Astrocyte (in vitro differentiated cells and primary cell): ENCODE data around the gene NME7. TPM values are rescaled to one million over a fixed set of nuclear protein-coding genes. Genes with fewer than 3 reads are reported as not detected.

Experiments used
- DNase-seq: peaks from one replicate; pipeline ENCODE4 v3.0.0-alpha.2; 2010; ENCODE audit warnings: low read depth
- FAIRE-seq: peaks from 2 replicates; lab custom pipeline; 2011; peaks lifted over from hg19 to GRCh38; lab: Jason Lieb, UNC
- H2AFZ ChIP-seq: 2 replicates; pipeline ENCODE4 v1.6.0; 2012; ENCODE audit warnings: low read depth, low read length, inconsistent platforms
- H3K27ac ChIP-seq: 2 replicates; pipeline ENCODE4 v1.5.1; 2011; ENCODE audit warnings: low read depth, low read length, inconsistent platforms
- H3K27me3 ChIP-seq: 2 replicates; pipeline ENCODE4 v1.6.0; 2011; ENCODE audit warnings: low read length, inconsistent platforms; ENCODE audit not compliant: insufficient read depth
- H3K36me3 ChIP-seq: 2 replicates; pipeline ENCODE4 v1.5.1; 2011; ENCODE audit warnings: low read length, inconsistent platforms; ENCODE audit not compliant: insufficient read depth
- H3K4me1 ChIP-seq: 2 replicates; pipeline ENCODE4 v1.5.1; 2011; ENCODE audit warnings: low read length, inconsistent platforms; ENCODE audit not compliant: insufficient read depth
- H3K4me2 ChIP-seq: 2 replicates; pipeline ENCODE4 v1.6.0; 2012; ENCODE audit warnings: low read length, inconsistent platforms
- H3K4me3 ChIP-seq: 2 replicates; pipeline ENCODE4 v1.5.1; 2011; ENCODE audit warnings: low read depth, mild to moderate bottlenecking, low read length, inconsistent platforms; ENCODE audit not compliant: insufficient read depth
- H3K79me2 ChIP-seq: 2 replicates; pipeline ENCODE4 v1.6.0; 2012; ENCODE audit warnings: mild to moderate bottlenecking, low read length, inconsistent platforms; ENCODE audit not compliant: insufficient read depth
- H3K9ac ChIP-seq: 2 replicates; pipeline ENCODE4 v1.6.0; 2012; ENCODE audit warnings: mild to moderate bottlenecking, low read length, inconsistent platforms
- H3K9me3 ChIP-seq: 2 replicates; pipeline ENCODE4 v1.5.1; 2012; ENCODE audit warnings: low read depth, mild to moderate bottlenecking, low read length, inconsistent platforms; ENCODE audit not compliant: insufficient read depth
- H4K20me1 ChIP-seq: 2 replicates; pipeline ENCODE4 v1.6.0; 2012; ENCODE audit warnings: low read length, inconsistent platforms; ENCODE audit not compliant: insufficient read depth
- H3K27ac Mint-ChIP-seq: one replicate; pipeline ENCODE4 v1.8.0; 2021; ENCODE audit warnings: mild to moderate bottlenecking, mixed read lengths; ENCODE audit not compliant: unreplicated experiment
- H3K27me3 Mint-ChIP-seq: one replicate; pipeline ENCODE4 v1.8.0; 2021; ENCODE audit warnings: low read depth, mixed read lengths; ENCODE audit not compliant: unreplicated experiment
- H3K36me3 Mint-ChIP-seq: one replicate; pipeline ENCODE4 v1.8.0; 2021; ENCODE audit warnings: low read depth, mixed read lengths; ENCODE audit not compliant: unreplicated experiment
- H3K4me1 Mint-ChIP-seq: one replicate; pipeline ENCODE4 v1.8.0; 2021; ENCODE audit warnings: low read depth, mixed read lengths; ENCODE audit not compliant: unreplicated experiment
- H3K4me3 Mint-ChIP-seq: one replicate; pipeline ENCODE4 v1.8.0; 2021; ENCODE audit warnings: mild to moderate bottlenecking, moderate library complexity, mixed read lengths; ENCODE audit not compliant: unreplicated experiment
- H3K9me3 Mint-ChIP-seq: one replicate; pipeline ENCODE4 v1.8.0; 2021; ENCODE audit warnings: mild to moderate bottlenecking, mixed read lengths; ENCODE audit not compliant: unreplicated experiment
- CTCF ChIP-seq: IDR thresholded peaks from 2 replicates; pipeline ENCODE4 v1.5.1; 2011; ENCODE audit warnings: low read depth, mild to moderate bottlenecking, inconsistent platforms, low read length, moderate library complexity; ENCODE audit not compliant: insufficient read depth
- EZH2 ChIP-seq: IDR thresholded peaks from 2 replicates; pipeline ENCODE4 v1.6.1; 2012; ENCODE audit warnings: mild to moderate bottlenecking, low read length, inconsistent platforms; ENCODE audit not compliant: insufficient read depth
- total RNA-seq: library from RNA; stranded (reverse); gene quantifications from 2 replicates; pipeline ENCODE4 v1.2.1, GENCODE V29; 2021

Gene NME7
- total RNA-seq, 1 donor from 2014 or later = 21.2 TPM

GRCh38 chr1:169175461-169175860 is 192.1 kb downstream of the NME7 start:
- FAIRE-seq (no peak), DNase-seq (no peak)
- no peaks in the 10 kb centered on the region for H3K4me1 Mint-ChIP-seq
- Histone ChIP-seq H3K4me1 (no peaks in the 10 kb centered on the region), H3K27ac (no peak overlapping the region), H4K20me1 (no peaks in the 10 kb centered on the region), H3K36me3 (no peaks in the 10 kb centered on the region), H3K27me3 (no peaks in the 10 kb centered on the region), H2AFZ (no peak overlapping the region), H3K9me3 (no peaks in the 10 kb centered on the region), H3K4me3 (no peak overlapping the region), H3K4me2 (no peak overlapping the region), H3K9ac (no peak overlapping the region), H3K79me2 (no peaks in the 10 kb centered on the region)
- H3K36me3 Mint-ChIP-seq = peaks cover 3% of the 10 kb centered on the region
- no peak overlapping the region for H3K27ac Mint-ChIP-seq
- TF ChIP-seq CTCF (no peak), EZH2 (no peak)
- H3K27me3 Mint-ChIP-seq = no peaks in the 10 kb centered on the region
- H3K9me3 Mint-ChIP-seq = no peaks in the 10 kb centered on the region
- H3K4me3 Mint-ChIP-seq = no peak overlapping the region

GRCh38 chr1:169163059-169163458 is 204.5 kb downstream of the NME7 start:
- peak overlapping the region; percentile 4 for H3K4me2 ChIP-seq
- H3K9me3 ChIP-seq = no peaks in the 10 kb centered on the region
- H4K20me1 ChIP-seq = no peaks in the 10 kb centered on the region
- FAIRE-seq (no peak), DNase-seq (peak; percentile 40)
- H3K4me1 ChIP-seq = peaks cover 14% of the 10 kb centered on the region
- H3K4me3 ChIP-seq = no peak overlapping the region
- H3K27ac Mint-ChIP-seq = no peak overlapping the region
- no peak overlapping the region for H2AFZ ChIP-seq
- peaks cover 3% of the 10 kb centered on the region for H3K36me3 Mint-ChIP-seq
- no peak for TF ChIP-seq EZH2
- TF ChIP-seq CTCF = no peak
- H3K27me3 ChIP-seq = no peaks in the 10 kb centered on the region
- H3K27ac ChIP-seq = no peak overlapping the region
- no peaks in the 10 kb centered on the region for H3K79me2 ChIP-seq
- H3K4me1 Mint-ChIP-seq = peaks cover 3% of the 10 kb centered on the region
- H3K36me3 ChIP-seq = no peaks in the 10 kb centered on the region
- no peaks in the 10 kb centered on the region for H3K9me3 Mint-ChIP-seq
- no peak overlapping the region for H3K9ac ChIP-seq
- no peaks in the 10 kb centered on the region for H3K27me3 Mint-ChIP-seq
- no peak overlapping the region for H3K4me3 Mint-ChIP-seq

- no peaks in the 10 kb centered on the region for H4K20me1 ChIP-seq
- FAIRE-seq (no peak), DNase-seq (no peak)
- TF ChIP-seq EZH2 = no peak
- no peak for TF ChIP-seq CTCF
- H2AFZ ChIP-seq = no peak overlapping the region
- H3K36me3 ChIP-seq = no peaks in the 10 kb centered on the region
- H3K4me1 ChIP-seq = peaks cover 14% of the 10 kb centered on the region
- no peaks in the 10 kb centered on the region for H3K79me2 ChIP-seq
- no peak overlapping the region for H3K4me3 ChIP-seq
- H3K9me3 Mint-ChIP-seq = no peaks in the 10 kb centered on the region
- H3K4me2 ChIP-seq = no peak overlapping the region
- H3K36me3 Mint-ChIP-seq = peaks cover 4% of the 10 kb centered on the region
- H3K27me3 Mint-ChIP-seq = no peaks in the 10 kb centered on the region
- no peak overlapping the region for H3K27ac Mint-ChIP-seq
- no peak overlapping the region for H3K9ac ChIP-seq
- no peak overlapping the region for H3K27ac ChIP-seq
- H3K27me3 ChIP-seq = no peaks in the 10 kb centered on the region
- peaks cover 3% of the 10 kb centered on the region for H3K4me1 Mint-ChIP-seq
- no peaks in the 10 kb centered on the region for H3K9me3 ChIP-seq
- H3K4me3 Mint-ChIP-seq = no peak overlapping the region
Observed at GRCh38 chr1:169161496-169162194, 206.0 kb downstream of the NME7 start.
